Suppressor macrophage treated with lipopolysaccharide for 1 hour (primary cell): ENCODE measurements around the gene ME3.
A peak's percentile ranks its signal among the peaks of the same experiment; 100 is the strongest.

Source experiments
- DNase-seq, 3 donors: peaks; one replicate each; pipeline ENCODE4 v3.0.0-alpha.2; 2020 to 2022

The ME3 gene

GRCh38 chr11:86483610-86483939 is 188.8 kb downstream of the ME3 start:
- DNase-seq, result no peak

- DNase-seq, result no peak
These were observed 189.7 kb downstream of the ME3 start for GRCh38 chr11:86482692-86483091.

DNA sequence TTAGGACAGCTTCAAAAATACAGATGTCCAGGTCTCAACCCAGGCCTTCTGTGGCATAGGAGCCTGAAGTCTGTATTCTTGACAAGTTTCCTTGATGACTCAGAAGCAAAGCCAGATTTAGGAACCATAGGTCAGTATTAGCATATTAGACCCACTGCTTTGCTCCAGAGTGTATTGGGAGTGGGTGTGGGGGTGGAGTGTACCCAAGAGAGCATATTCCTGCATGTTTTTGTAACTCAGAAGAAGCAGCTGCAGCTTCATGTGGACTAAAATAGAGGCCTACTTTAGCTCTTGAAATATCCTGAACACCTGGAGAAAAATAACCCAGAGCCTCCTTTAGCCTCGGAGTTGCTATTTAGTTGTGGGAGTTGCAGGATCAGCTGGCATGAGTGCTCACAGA is 191.0 kb downstream of the ME3 start:
- peak in 2 of 3 donors; percentile 13 to 22 for DNase-seq

GRCh38 chr11:86478348-86478747 is 194.1 kb downstream of the ME3 start:
- DNase-seq, result no peak

- no peak for DNase-seq
These were observed 194.8 kb downstream of the ME3 start for GRCh38 chr11:86477495-86478155.

- no peak for DNase-seq
These were observed 196.1 kb downstream of the ME3 start for GRCh38 chr11:86476109-86476861.

GRCh38 chr11:86475027-86475426 is 197.4 kb downstream of the ME3 start:
- DNase-seq, result no peak

DNA sequence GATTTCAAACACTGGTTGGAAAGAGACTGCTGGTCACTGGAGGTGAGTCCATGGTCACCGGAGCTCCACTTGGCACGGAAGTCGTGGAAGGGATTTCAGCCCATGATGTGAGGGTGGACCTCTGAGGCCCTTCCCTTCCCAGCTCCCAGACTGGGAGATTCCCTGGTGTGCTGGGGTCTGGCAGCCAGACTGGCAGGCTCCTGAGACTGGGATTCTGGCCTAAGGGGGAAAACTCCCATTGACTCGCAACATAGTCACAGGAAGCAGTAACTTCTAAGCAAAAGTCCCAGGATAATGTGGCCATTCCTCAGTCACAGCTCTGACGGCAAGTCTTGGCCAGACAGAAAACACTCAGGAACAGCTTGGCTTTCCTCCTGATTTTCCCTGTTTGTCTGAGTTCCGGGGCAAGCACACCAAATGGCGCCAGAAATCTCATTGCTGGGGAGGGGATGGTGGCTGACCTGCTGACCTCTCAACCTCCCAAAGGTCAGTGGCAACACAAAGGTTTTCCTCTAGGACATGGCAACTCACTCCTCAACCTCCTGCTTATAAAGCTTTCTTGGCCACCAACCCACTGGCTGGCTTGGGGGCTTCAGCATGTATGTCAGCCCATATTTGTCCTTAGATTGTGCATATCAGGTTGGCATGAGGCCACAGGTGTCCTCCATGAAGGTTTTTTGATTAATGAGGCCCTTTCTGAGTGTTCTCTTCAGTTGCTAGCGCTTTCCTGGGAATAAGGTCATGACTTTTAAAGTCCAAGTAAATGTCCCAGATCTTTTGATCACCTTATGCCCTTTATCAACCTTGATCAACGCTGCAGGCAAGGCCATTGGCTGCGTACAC is 198.2 kb downstream of the ME3 start:
- peak in 1 of 3 donors; percentile 18 for DNase-seq

DNA sequence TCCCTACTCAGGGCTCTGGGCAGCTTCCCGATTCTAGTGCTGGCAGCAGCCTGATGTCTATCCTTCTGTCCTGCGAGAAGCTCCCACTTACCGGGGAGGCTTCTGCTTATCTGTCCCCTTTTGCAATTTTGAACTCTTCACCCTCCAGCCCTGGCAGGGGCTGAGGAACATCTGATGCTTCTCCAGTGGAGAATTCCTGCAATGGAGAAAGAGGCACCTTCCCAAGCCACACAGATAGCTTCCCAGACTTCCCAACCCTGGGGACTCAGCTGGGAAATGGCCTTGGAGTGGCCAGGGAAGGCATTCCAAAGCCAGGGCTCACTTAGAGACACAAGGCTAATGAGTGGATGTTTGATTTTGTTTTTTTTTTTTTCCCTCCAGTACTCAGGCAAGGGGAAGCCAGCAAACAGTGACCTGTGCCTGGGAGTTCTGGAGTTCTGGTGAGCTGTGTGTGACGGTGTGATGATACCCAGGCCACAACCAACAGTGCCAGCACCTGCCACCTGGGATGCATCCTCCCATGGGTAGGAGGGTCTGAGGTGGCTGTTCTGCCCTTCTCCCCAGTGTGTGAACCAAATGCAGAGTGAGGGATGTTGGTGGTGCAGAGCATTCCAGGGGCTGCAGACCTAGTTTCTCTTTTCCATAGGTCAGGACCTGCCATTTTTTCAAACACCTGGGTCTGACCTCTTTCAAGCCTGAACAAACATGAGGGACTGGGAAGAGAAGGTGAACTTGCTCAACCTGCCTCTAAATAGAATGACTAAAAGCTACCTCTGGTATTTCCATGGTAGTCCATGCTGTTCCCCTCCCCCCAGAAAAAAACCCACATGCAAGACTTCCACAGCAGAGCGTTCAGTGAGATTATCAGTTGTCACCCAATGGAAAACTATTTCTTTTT is 202.7 kb downstream of the ME3 start:
- no peak for DNase-seq

DNA sequence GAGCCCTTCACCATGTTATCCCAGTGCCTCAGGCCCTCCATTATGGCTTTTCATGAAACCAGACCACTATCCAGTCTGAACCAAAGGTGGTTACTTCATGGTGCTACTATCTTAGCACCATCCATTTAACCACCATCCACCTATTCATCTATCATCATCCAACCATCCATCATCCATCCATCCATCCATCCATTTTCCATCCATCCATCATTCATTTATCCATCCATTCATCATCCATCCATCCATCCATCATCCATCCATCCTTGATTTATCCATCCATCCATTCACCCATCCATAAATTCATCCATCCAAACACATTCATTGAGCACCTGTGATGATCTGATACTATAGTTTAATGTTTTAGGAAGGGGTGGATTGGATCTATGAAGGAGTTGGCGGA is 204.2 kb downstream of the ME3 start:
- DNase-seq, result no peak

DNA sequence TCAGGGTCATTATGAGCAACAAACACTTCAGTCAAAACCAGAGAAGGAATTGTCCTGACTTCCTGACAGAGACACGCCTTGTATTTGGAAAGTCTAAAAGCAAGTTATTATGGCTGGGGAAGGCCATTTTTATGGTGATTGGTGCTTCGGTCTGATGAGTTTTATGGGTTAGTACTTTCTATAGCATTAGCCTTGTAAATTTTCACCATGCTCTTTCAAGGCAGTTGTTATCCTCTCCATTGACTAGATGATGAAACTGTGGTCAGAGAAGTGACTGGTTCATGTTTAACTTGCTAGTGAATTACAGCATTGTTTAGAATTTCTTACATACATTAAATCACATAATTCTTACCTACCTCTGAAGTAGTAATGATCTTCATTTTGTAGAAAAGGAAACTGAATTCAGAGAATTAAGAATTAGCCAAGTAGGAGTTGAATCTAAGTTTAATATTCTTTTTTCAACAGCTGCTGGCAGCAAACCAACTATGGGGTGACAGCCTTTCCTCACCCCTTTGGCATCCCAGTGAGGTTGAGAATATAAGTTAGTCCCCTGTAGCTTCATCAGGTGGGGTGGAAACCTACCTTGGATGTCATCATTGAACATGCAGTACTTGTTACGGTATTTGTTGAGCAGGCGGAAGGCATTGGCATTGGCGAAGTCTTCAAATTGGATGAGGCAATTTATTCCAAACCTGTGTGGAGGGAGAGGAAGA is 207.8 kb downstream of the ME3 start:
- DNase-seq, result no peak

- no peak for DNase-seq
These were observed 208.5 kb downstream of the ME3 start for GRCh38 chr11:86463955-86464354.

DNA sequence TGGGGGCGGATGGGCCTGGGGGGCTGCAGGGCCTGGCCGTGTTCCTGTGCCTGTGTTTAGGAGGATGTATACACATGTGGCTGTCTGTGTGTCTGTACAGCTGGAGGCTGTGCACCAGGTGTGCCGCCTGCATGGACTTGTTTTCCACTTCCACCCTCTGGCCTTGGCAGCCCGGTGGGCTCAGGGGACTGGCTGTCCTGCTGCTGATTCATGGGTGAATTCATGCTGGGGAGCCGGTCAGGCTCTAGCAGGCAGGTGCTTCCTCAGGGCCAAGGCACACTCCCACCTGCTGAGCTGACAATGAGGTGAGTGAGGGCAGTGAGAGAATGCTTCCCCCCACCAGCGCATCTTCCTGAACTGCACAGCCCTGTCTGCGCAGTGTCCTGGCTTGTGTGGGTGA is 209.3 kb downstream of the ME3 start:
- no peak for DNase-seq

DNA sequence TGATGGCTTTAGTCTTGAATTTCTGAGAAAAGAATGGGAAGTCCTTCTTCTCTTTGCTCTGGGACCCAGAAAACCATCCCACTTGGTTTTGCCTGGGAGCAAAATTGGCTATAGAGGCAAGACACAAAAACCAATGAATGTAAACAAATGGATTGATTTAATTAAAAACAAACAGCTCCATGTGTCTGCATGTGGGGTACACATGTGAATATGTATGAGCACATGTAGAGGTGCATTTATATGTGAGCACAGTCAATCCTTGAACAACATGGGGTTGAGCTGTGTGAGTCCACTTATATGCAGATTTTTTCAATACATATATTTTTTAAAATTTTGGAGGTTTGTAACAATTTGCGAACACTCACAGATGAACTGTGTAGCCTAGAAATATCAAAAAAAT is 210.5 kb downstream of the ME3 start:
- no peak for DNase-seq

GRCh38 chr11:86460461-86461385 is 211.7 kb downstream of the ME3 start:
- peak in 1 of 3 donors; percentile 20 for DNase-seq

DNA sequence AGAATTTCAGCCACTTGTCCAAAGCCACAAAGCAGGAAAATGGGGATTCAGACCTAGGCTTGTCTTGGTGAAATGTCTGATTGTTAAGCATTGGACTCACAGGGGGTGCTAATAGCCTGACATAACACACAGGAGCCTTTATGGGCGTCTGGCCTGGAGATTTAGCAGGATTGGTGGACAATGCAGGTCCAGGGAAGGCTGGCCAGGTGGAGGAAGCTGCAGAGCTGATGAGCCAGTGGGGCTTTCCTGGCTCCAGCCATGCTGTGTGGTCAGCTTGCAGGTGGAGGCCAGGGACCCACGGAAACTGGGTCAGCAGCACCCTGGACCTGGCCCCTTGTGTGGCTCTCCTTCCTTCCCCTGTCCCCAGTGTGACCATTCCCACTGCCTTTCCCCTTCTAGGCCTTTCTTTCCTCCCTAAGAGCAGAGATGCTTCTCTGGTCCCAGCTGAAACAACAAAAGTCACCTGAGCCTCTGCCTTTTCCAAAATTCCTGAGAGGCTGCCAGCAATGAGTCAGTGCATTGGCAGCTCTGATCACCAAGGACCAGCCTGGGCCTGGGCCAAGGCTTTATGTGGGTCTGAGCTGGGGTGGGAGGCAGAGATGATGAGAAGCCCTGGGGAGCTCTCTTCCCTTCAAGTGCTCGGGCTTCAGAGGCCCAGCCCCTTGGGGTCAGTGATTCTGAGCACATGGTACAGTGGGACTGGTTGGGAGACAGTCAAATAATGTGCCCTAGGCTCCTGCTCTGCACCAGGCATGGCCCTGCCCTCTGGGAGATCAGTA is 212.5 kb downstream of the ME3 start:
- no peak for DNase-seq

DNA sequence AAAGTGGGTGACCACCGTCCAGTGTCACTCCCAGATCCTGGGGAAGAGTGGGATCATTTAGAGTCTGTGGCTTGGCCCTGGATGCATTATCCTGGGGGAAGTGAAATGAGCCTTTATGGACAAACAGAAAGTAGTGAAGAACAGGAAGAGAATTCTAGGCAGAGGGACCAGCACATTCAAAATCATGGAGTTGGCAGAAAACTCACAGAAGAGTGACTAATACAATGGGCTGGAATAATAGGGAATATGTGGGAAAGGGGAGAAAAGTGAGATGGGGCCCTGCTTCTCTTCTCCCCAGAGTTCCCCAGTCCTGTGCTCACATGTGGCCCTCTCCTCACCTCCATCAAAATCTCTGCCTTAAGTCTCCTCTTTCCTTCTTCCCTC is 213.4 kb downstream of the ME3 start:
- no peak for DNase-seq

DNA sequence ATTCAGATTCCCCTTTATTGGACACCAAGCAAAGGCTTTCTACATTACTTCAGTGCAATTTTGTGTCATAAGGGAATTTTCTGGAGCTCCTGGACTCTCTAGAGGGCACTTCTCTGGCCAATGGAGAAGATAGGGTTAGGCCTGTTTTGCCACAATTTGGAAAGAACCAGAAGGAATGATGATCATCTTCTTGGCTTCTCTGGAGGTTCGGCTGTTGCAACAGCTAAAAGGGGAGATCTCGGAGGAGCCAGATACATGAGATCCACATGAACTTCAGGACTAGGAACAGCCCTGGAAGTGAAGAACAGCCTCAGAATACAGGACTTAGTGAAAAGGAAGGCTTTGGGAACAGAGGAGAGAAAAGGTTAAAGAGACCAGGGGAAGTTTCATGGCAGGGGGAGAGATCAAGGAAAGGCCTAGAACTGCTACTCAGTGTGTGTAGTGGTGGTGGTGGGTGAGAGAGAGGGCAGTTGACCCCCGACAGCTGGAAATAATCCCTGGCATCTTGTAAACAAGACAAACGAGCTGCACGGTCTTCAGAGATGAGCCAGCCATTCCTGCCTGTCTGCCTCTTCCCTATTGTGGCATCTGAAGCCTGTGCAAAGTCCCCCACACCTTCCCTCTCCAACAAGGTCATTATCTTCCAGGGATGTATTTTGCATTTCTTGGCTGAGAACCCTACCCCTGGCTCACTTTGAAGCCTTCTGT is 214.0 kb downstream of the ME3 start:
- DNase-seq, result no peak
